ENCODE measurements around the gene PHOX2A. TPM values are rescaled to one million over a fixed set of nuclear protein-coding genes. Genes with fewer than 3 reads are reported as not detected.
"Not testable (repeated sequence)": the region's sequence is repeated elsewhere in the genome, so short reads cannot be mapped to it uniquely, and the experiment has no call there.

The PHOX2A gene
- total RNA-seq, result not detected in 2 replicates

DNA sequence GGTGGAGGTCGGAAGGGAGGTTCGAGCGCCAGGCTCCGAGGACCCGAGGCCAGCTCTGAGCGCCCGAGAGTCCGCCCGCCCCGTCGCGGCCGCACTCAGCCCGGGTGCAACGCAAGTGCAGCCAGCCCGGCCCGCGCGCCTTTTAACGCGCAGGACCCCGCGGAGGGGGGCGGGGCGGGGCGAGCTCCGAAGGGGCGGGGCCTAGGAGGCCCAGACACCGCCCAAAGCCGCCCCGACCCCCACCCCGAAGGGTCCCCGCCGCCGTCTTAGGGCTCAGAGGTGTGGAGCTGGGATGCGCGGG is at the start of gene PHOX2A:
PHOX2A (minus strand) TSS at position 117 of the 301 bp plus-strand sequence. CDS start 172 bp downstream, outside the sequence.
- no peak for DNase-seq (ENCODE audit: low spot score)
- H3K4me1 Mint-ChIP-seq (ENCODE audit: low read depth), result peaks cover 16% of the 10 kb centered on the region
- no peak within 1 kb of the TSS for H3K27ac Mint-ChIP-seq
- H3K27me3 Mint-ChIP-seq (ENCODE audit: low read depth), result peaks cover 48% of the 10 kb centered on the region
- no peak within 1 kb of the TSS for H3K4me3 Mint-ChIP-seq (ENCODE audit: low read depth)
- intact Hi-C loops (cut with micrococcal nuclease), result no loop called here
- peaks cover 4% of the 10 kb centered on the region for H3K36me3 Mint-ChIP-seq (ENCODE audit: low read depth)
- H3K9me3 Mint-ChIP-seq, result no peaks in the 10 kb centered on the region

- no peak overlapping the region for H3K27ac Mint-ChIP-seq
- no peaks in the 10 kb centered on the region for H3K4me1 Mint-ChIP-seq (ENCODE audit: low read depth)
- no peaks in the 10 kb centered on the region for H3K27me3 Mint-ChIP-seq (ENCODE audit: low read depth)
- no peaks in the 10 kb centered on the region for H3K36me3 Mint-ChIP-seq (ENCODE audit: low read depth)
- no peak overlapping the region for H3K4me3 Mint-ChIP-seq (ENCODE audit: low read depth)
- DNase-seq (ENCODE audit: low spot score), result no peak
- intact Hi-C loops (cut with micrococcal nuclease), result loop anchor here (5.0 kb wide), 1 partner anchor 139 kb away; the partner anchor contains the start of gene CLPB
- no peaks in the 10 kb centered on the region for H3K9me3 Mint-ChIP-seq
Measured at GRCh38 chr11:72293391-72293790, 49.4 kb upstream of the PHOX2A start.

DNA sequence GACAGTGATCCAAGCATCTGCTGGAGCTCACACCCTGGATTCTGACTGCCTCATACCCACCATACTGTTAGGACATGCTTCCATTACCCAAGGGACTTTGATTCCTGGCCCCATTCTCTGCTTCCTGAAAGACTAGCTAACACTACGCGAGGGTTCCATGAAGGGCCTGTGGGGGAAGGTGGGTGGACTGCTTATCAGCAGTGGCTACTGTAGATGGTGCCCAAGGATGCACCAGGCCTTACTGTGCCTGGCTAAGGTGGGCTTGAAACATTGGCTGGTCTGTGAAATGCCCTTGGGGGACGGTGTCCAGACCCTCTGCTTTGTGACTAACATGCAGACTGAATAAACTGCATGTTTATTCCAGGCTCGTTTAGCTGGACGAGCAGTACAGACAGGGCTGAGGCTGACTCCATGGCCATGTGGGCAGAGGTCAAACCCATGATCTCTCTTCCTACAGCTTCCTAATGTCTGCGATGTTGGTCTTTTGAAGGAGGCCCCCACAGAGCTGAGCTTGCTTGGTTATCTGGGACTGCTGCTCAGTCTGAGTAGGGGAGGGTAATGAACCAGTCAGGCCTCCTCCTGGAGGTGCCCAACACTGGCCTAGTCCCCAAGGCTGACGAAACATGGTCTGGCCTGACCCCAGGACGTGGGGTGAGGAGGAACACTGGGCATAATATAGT is 48.3 kb upstream of the PHOX2A start:
- H3K4me1 Mint-ChIP-seq (ENCODE audit: low read depth), result no peaks in the 10 kb centered on the region
- intact Hi-C loops (cut with micrococcal nuclease), result loop anchor here (5.0 kb wide), 1 partner anchor 140 kb away; the partner anchor contains the start of gene CLPB
- no peak overlapping the region for H3K4me3 Mint-ChIP-seq (ENCODE audit: low read depth)
- H3K36me3 Mint-ChIP-seq (ENCODE audit: low read depth), result no peaks in the 10 kb centered on the region
- DNase-seq (ENCODE audit: low spot score), result no peak
- H3K9me3 Mint-ChIP-seq, result no peaks in the 10 kb centered on the region
- no peak overlapping the region for H3K27ac Mint-ChIP-seq
- no peaks in the 10 kb centered on the region for H3K27me3 Mint-ChIP-seq (ENCODE audit: low read depth)

- not testable (repeated sequence) for H3K27me3 Mint-ChIP-seq (ENCODE audit: low read depth); H3K27ac Mint-ChIP-seq
Measured at GRCh38 chr11:72290741-72291140, 46.8 kb upstream of the PHOX2A start.

GRCh38 chr11:72287293-72287692 is 43.3 kb upstream of the PHOX2A start:
- DNase-seq (ENCODE audit: low spot score), result no peak
- Mint-ChIP-seq H3K27me3 (ENCODE audit: low read depth) (peaks cover 14% of the 10 kb centered on the region), H3K4me1 (ENCODE audit: low read depth) (no peaks in the 10 kb centered on the region), H3K4me3 (ENCODE audit: low read depth) (no peak overlapping the region), H3K27ac (no peak overlapping the region), H3K36me3 (ENCODE audit: low read depth) (no peaks in the 10 kb centered on the region), H3K9me3 (no peaks in the 10 kb centered on the region)
- intact Hi-C loops (cut with micrococcal nuclease), result no loop called here

More at GRCh38 chr11:72290741-72291140, 46.8 kb upstream of the PHOX2A start:
- not testable (repeated sequence) for H3K36me3 Mint-ChIP-seq (ENCODE audit: low read depth); H3K4me1 Mint-ChIP-seq (ENCODE audit: low read depth); DNase-seq (ENCODE audit: low spot score); H3K4me3 Mint-ChIP-seq (ENCODE audit: low read depth); H3K9me3 Mint-ChIP-seq
- intact Hi-C loops (cut with micrococcal nuclease), result loop anchor here (1.0 to 5.0 kb wide), 2 partner anchors 124 to 142 kb away; partner anchors contain the start of gene CLPB

DNA sequence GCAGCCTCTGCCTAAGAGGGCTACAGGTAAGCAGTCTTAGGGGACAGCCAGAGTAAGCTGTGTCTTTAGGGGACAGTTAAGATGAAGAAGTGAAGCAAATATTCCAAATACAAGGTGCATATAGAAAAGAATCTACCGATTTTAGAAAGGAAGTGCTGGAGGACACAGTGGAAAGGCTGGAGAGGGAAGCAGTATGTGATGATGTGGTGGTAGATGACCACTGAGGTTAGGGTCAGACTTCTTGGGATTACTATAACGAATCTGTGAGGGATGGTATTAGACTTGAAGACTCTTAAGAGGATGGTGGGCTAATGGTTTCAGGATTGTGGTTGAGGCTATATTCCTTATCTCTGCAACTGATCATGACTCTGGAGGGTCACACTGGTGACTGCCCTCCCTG is 40.0 kb upstream of the PHOX2A start:
- no peak overlapping the region for H3K27ac Mint-ChIP-seq
- no peaks in the 10 kb centered on the region for H3K4me1 Mint-ChIP-seq (ENCODE audit: low read depth)

GRCh38 chr11:72280726-72281315 is 36.8 kb upstream of the PHOX2A start:
- no peak for DNase-seq (ENCODE audit: low spot score)
- Mint-ChIP-seq H3K36me3 (ENCODE audit: low read depth) (no peaks in the 10 kb centered on the region), H3K9me3 (no peaks in the 10 kb centered on the region), H3K4me3 (ENCODE audit: low read depth) (no peak overlapping the region), H3K4me1 (ENCODE audit: low read depth) (no peaks in the 10 kb centered on the region), H3K27me3 (ENCODE audit: low read depth) (peaks cover 32% of the 10 kb centered on the region), H3K27ac (no peak overlapping the region)
- intact Hi-C loops (cut with micrococcal nuclease), result no loop called here

More for the DNA sequence above, 40.0 kb upstream of the PHOX2A start:
- intact Hi-C loops (cut with micrococcal nuclease), result no loop called here
- no peak for DNase-seq (ENCODE audit: low spot score)
- no peaks in the 10 kb centered on the region for H3K36me3 Mint-ChIP-seq (ENCODE audit: low read depth)
- H3K4me3 Mint-ChIP-seq (ENCODE audit: low read depth), result no peak overlapping the region
- peaks cover 24% of the 10 kb centered on the region for H3K27me3 Mint-ChIP-seq (ENCODE audit: low read depth)
- no peaks in the 10 kb centered on the region for H3K9me3 Mint-ChIP-seq

GRCh38 chr11:72280037-72280436 is 36.1 kb upstream of the PHOX2A start:
- intact Hi-C loops (cut with micrococcal nuclease), result no loop called here
- DNase-seq (ENCODE audit: low spot score), result no peak
- Mint-ChIP-seq H3K9me3 (no peaks in the 10 kb centered on the region), H3K4me3 (ENCODE audit: low read depth) (no peak overlapping the region), H3K27ac (no peak overlapping the region), H3K4me1 (ENCODE audit: low read depth) (no peaks in the 10 kb centered on the region), H3K27me3 (ENCODE audit: low read depth) (peaks cover 35% of the 10 kb centered on the region), H3K36me3 (ENCODE audit: low read depth) (no peaks in the 10 kb centered on the region)

- Mint-ChIP-seq H3K36me3 (ENCODE audit: low read depth) (no peaks in the 10 kb centered on the region), H3K4me1 (ENCODE audit: low read depth) (no peaks in the 10 kb centered on the region), H3K9me3 (no peaks in the 10 kb centered on the region), H3K27me3 (ENCODE audit: low read depth) (peaks cover 36% of the 10 kb centered on the region), H3K4me3 (ENCODE audit: low read depth) (no peak overlapping the region), H3K27ac (no peak overlapping the region)
- no peak for DNase-seq (ENCODE audit: low spot score)
- intact Hi-C loops (cut with micrococcal nuclease), result no loop called here
Measured at GRCh38 chr11:72278905-72279304, 34.9 kb upstream of the PHOX2A start.

- peaks cover 6% of the 10 kb centered on the region for H3K4me1 Mint-ChIP-seq (ENCODE audit: low read depth)
- H3K9me3 Mint-ChIP-seq, result no peaks in the 10 kb centered on the region
- intact Hi-C loops (cut with micrococcal nuclease), result no loop called here
- H3K4me3 Mint-ChIP-seq (ENCODE audit: low read depth), result no peak overlapping the region
- H3K27ac Mint-ChIP-seq, result no peak overlapping the region
- H3K27me3 Mint-ChIP-seq (ENCODE audit: low read depth), result peaks cover 32% of the 10 kb centered on the region
- DNase-seq (ENCODE audit: low spot score), result no peak
- H3K36me3 Mint-ChIP-seq (ENCODE audit: low read depth), result no peaks in the 10 kb centered on the region
Measured at GRCh38 chr11:72274435-72274834, 30.5 kb upstream of the PHOX2A start.

DNA sequence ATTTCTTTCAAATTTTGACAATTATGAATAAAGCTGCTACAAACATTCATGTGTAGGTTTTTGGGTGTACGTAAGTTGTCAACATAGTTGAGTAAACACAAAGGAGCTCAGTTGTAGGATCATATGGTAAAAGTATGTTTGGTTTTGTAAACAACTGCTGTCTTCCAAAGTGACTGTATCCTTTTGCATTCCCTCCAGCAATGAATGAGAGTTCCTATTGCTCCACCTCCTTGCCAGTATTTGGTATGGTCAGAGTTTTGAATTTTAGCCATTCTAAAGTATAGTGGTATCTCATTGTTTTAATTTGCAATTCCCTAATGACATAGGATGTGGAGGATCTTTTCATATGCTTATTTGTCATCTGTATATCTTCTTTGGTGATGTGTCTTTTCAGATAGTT is 28.0 kb upstream of the PHOX2A start:
- peaks cover 10% of the 10 kb centered on the region for H3K4me1 Mint-ChIP-seq (ENCODE audit: low read depth)
- no peaks in the 10 kb centered on the region for H3K9me3 Mint-ChIP-seq
- no peak overlapping the region for H3K27ac Mint-ChIP-seq
- intact Hi-C loops (cut with micrococcal nuclease), result no loop called here
- no peak for DNase-seq (ENCODE audit: low spot score)
- no peak overlapping the region for H3K4me3 Mint-ChIP-seq (ENCODE audit: low read depth)
- no peaks in the 10 kb centered on the region for H3K36me3 Mint-ChIP-seq (ENCODE audit: low read depth)
- H3K27me3 Mint-ChIP-seq (ENCODE audit: low read depth), result peaks cover 27% of the 10 kb centered on the region

- H3K4me3 Mint-ChIP-seq (ENCODE audit: low read depth), result no peak overlapping the region
- no peaks in the 10 kb centered on the region for H3K36me3 Mint-ChIP-seq (ENCODE audit: low read depth)
- intact Hi-C loops (cut with micrococcal nuclease), result no loop called here
- H3K27me3 Mint-ChIP-seq (ENCODE audit: low read depth), result peaks cover 17% of the 10 kb centered on the region
- H3K9me3 Mint-ChIP-seq, result no peaks in the 10 kb centered on the region
- H3K4me1 Mint-ChIP-seq (ENCODE audit: low read depth), result peaks cover 22% of the 10 kb centered on the region
- DNase-seq (ENCODE audit: low spot score), result no peak
- H3K27ac Mint-ChIP-seq, result no peak overlapping the region
Measured at GRCh38 chr11:72267956-72268617, 24.1 kb upstream of the PHOX2A start.

GRCh38 chr11:72266960-72267359 is 23.0 kb upstream of the PHOX2A start:
- intact Hi-C loops (cut with micrococcal nuclease); H3K27ac Mint-ChIP-seq; DNase-seq (ENCODE audit: low spot score); H3K36me3 Mint-ChIP-seq (ENCODE audit: low read depth); H3K4me3 Mint-ChIP-seq (ENCODE audit: low read depth); H3K9me3 Mint-ChIP-seq: not testable (repeated sequence)
- peaks cover 28% of the 10 kb centered on the region for H3K4me1 Mint-ChIP-seq (ENCODE audit: low read depth)
- H3K27me3 Mint-ChIP-seq (ENCODE audit: low read depth), result peaks cover 17% of the 10 kb centered on the region

Data from activated T-helper 2 cell treated with anti-CD3 and anti-CD28 coated beads, Interferon-gamma antibody, Interleukin-2, Interleukin-4, amounts not matched to agents 10 μg/mL and 5 μg/mL and 100 μg/mL, durations not matched to agents 14 hours and 24 hours and 36 hours (primary cell).